ENCODE measurements around the gene RNF111. TPM values are rescaled to one million over a fixed set of nuclear protein-coding genes. Genes with fewer than 3 reads are reported as not detected.

Gene RNF111
- total and polyA plus RNA-seq, 9 of the 15 experiments (the other 6 are each of a cell fraction or from before 2014, with no cell fraction given): 7.9 to 26.0 (median 14.4) TPM

DNA sequence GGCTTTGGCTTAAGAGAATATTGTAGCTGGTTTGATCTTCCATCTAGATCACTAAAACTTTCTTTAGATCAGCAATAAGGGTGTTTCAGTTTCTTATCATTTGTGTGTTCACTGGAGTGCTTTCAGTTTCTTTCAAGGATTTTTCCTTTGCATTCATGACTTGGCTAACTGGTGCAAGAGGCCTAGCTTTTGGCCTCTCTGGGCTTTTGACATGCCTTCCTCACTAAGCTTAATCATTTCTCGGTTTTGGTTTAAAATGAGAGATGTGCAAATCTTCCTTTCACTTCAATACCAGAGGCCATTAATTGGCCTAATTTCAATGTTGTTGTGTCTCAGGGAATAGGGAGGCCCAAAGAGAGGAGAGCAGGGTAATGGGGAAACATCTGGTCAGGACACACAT is 87.1 kb downstream of the RNF111 start:
- DNase-seq (ENCODE audit: extremely low read depth in 1 of 4, low spot score in 3 of 4): no peak
- H3K9me3 ChIP-seq (replicated peaks; ENCODE audit: control insufficient read depth, insufficient read depth, low read depth, low read length): no peaks in the 10 kb centered on the region
- H3K79me2 ChIP-seq (ENCODE audit: control insufficient read depth, insufficient read depth, low read length): no peaks in the 10 kb centered on the region
- no peaks in the 10 kb centered on the region for H3K9me1 ChIP-seq (ENCODE audit: control insufficient read depth, insufficient read depth, low read length)
- no peak overlapping the region for H2AFZ ChIP-seq (ENCODE audit: low read depth, low read length)
- TF ChIP-seq ZNF444 (CRISPR knock-in tag; IDR thresholded peaks at IDR 0.05): no peak
- no peak for TF ChIP-seq KAT7 (CRISPR knock-in tag; IDR thresholded peaks at IDR 0.05; ENCODE audit: borderline replicate concordance)
- no peak for TF ChIP-seq LARP7 (IDR thresholded peaks at IDR 0.05)
- TF ChIP-seq ZNF324 (CRISPR knock-in tag; IDR thresholded peaks at IDR 0.05): no peak
- TF ChIP-seq FOXM1 (IDR thresholded peaks at IDR 0.05; ENCODE audit: low read depth): no peak
- TF ChIP-seq FOXM1 (CRISPR knock-in tag; IDR thresholded peaks at IDR 0.05; ENCODE audit: low read depth): no peak
- no peak for TF ChIP-seq ZKSCAN8 (CRISPR knock-in tag; IDR thresholded peaks at IDR 0.05)
- TF ChIP-seq, protein P1, sequence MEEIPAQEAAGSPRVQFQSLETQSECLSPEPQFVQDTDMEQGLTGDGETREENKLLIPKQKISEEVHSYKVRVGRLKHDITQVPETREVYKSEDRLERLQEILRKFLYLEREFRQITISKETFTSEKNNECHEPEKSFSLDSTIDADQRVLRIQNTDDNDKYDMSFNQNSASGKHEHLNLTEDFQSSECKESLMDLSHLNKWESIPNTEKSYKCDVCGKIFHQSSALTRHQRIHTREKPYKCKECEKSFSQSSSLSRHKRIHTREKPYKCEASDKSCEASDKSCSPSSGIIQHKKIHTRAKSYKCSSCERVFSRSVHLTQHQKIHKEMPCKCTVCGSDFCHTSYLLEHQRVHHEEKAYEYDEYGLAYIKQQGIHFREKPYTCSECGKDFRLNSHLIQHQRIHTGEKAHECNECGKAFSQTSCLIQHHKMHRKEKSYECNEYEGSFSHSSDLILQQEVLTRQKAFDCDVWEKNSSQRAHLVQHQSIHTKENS (CRISPR knock-in tag; IDR thresholded peaks at IDR 0.05): no peak
- no peak for TF ChIP-seq RUNX1 (IDR thresholded peaks at IDR 0.05; ENCODE audit: low read depth)
- TF ChIP-seq BRD4 (IDR thresholded peaks at IDR 0.05): no peak
- TF ChIP-seq, protein P2, sequence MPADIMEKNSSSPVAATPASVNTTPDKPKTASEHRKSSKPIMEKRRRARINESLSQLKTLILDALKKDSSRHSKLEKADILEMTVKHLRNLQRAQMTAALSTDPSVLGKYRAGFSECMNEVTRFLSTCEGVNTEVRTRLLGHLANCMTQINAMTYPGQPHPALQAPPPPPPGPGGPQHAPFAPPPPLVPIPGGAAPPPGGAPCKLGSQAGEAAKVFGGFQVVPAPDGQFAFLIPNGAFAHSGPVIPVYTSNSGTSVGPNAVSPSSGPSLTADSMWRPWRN (IDR thresholded peaks at IDR 0.05; ENCODE audit: low read depth): no peak
- no peak for TF ChIP-seq PTBP1 (IDR thresholded peaks at IDR 0.05; ENCODE audit: low read depth, low read length)
- TF ChIP-seq, protein P3, sequence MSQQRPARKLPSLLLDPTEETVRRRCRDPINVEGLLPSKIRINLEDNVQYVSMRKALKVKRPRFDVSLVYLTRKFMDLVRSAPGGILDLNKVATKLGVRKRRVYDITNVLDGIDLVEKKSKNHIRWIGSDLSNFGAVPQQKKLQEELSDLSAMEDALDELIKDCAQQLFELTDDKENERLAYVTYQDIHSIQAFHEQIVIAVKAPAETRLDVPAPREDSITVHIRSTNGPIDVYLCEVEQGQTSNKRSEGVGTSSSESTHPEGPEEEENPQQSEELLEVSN (IDR thresholded peaks at IDR 0.05; ENCODE audit: borderline replicate concordance in 1 of 2, extremely low read depth in 1 of 2, insufficient read depth in 1 of 2, insufficient read length in 1 of 2, low read depth in 1 of 2, low read length in 1 of 2, poor library complexity in 1 of 2, severe bottlenecking in 1 of 2): no peak
- no peak for TF ChIP-seq CBFA2T3 (IDR thresholded peaks at IDR 0.05)
- no peak for TF ChIP-seq ZFPM2 (CRISPR knock-in tag; IDR thresholded peaks at IDR 0.05)
- TF ChIP-seq, protein P4, sequence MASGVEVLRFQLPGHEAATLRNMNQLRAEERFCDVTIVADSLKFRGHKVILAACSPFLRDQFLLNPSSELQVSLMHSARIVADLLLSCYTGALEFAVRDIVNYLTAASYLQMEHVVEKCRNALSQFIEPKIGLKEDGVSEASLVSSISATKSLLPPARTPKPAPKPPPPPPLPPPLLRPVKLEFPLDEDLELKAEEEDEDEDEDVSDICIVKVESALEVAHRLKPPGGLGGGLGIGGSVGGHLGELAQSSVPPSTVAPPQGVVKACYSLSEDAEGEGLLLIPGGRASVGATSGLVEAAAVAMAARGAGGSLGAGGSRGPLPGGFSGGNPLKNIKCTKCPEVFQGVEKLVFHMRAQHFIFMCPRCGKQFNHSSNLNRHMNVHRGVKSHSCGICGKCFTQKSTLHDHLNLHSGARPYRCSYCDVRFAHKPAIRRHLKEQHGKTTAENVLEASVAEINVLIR (CRISPR knock-in tag; IDR thresholded peaks at IDR 0.05): no peak
- TF ChIP-seq, protein P5, sequence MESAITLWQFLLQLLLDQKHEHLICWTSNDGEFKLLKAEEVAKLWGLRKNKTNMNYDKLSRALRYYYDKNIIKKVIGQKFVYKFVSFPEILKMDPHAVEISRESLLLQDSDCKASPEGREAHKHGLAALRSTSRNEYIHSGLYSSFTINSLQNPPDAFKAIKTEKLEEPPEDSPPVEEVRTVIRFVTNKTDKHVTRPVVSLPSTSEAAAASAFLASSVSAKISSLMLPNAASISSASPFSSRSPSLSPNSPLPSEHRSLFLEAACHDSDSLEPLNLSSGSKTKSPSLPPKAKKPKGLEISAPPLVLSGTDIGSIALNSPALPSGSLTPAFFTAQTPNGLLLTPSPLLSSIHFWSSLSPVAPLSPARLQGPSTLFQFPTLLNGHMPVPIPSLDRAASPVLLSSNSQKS (CRISPR knock-in tag; IDR thresholded peaks at IDR 0.05): no peak
- no peaks in the 10 kb centered on the region for H3K4me1 ChIP-seq (replicated peaks in 1 of 2; ENCODE audit: control insufficient read depth in 2 of 2, insufficient read depth in 2 of 2, low read length in 2 of 2)
- no peaks in the 10 kb centered on the region for H4K20me1 ChIP-seq (replicated peaks; ENCODE audit: control insufficient read depth, insufficient read depth, low read length)
- no peaks in the 10 kb centered on the region for H3K27me3 ChIP-seq (ENCODE audit: control insufficient read depth in 2 of 2, insufficient read depth in 2 of 2, low read length in 2 of 2)
- 100% methylated on average over 1 of the region's 1 CpG for WGBS (ENCODE audit: insufficient coverage, low coverage, missing lambda C conversion rate)
- CTCF ChIA-PET (ENCODE audit: low intra/inter-chr PET ratio): no interaction called here
- ATAC-seq: no peak
- peaks cover 46% of the 10 kb centered on the region; the same call in 2 of the 3 replicates for H3K36me3 ChIP-seq (ENCODE audit: control insufficient read depth, insufficient read depth, low read length)
- FAIRE-seq: peak; percentile 6
- no peak overlapping the region for H3K4me2 ChIP-seq (ENCODE audit: insufficient read depth, low read length)
- no TSS peak for BruUV-seq (replicated peaks)
- POLR2A ChIA-PET: interaction anchor here (0.6 to 2.1 kb wide), 2 partner anchors 8 to 23 kb away, joined by 3 to 9 read pairs; no protein-coding TSS in a partner anchor
- in situ Hi-C loops (cut with MboI) (no loop called here), intact Hi-C loops (cut with micrococcal nuclease) (no loop called here)
- no peak overlapping the region for H3K4me3 ChIP-seq
- H3K27ac ChIP-seq (ENCODE audit: extremely low read depth, low read depth, low read length): no peak overlapping the region
- no peak overlapping the region for H3K9ac ChIP-seq (ENCODE audit: insufficient read depth in 1 of 2, low read depth in 2 of 2, low read length in 2 of 2)

Measured in K562 (cell line).